Mesenchymal stem cell (in vitro differentiated cells and primary cell): Measurements from ENCODE around the gene TXLNA.

ENCODE experiments used
- DNase-seq: peaks from one replicate; pipeline ENCODE4 v3.0.0-alpha.2; 2013
- H2AFZ ChIP-seq: one replicate; pipeline ENCODE4 v1.6.1; 2013; ENCODE audit warnings: low read depth, mild to moderate bottlenecking, control low read depth, inconsistent platforms, low read length, moderate library complexity
- H2AK5ac ChIP-seq: 2 replicates; pipeline ENCODE4 v1.6.1; 2013; ENCODE audit warnings: low read length, moderate library complexity, mild to moderate bottlenecking, inconsistent platforms; ENCODE audit not compliant: severe bottlenecking
- H2BK120ac ChIP-seq: one replicate; pipeline ENCODE4 v1.6.1; 2013; ENCODE audit warnings: low read depth, mild to moderate bottlenecking, inconsistent platforms, low read length, moderate library complexity
- H2BK12ac ChIP-seq, 2 experiments: one replicate each; pipeline ENCODE4 v1.6.1; 2013; ENCODE audit warnings: inconsistent platforms in 2 of 2, low read length in 2 of 2, mild to moderate bottlenecking in 2 of 2, moderate library complexity in 2 of 2, control low read depth in 1 of 2
- H2BK15ac ChIP-seq: one replicate; pipeline ENCODE4 v1.6.1; 2013; ENCODE audit warnings: mild to moderate bottlenecking, low read depth, inconsistent platforms; ENCODE audit not compliant: poor library complexity, severe bottlenecking
- H2BK5ac ChIP-seq: 2 replicates; pipeline ENCODE4 v1.6.1; 2013; ENCODE audit warnings: low read depth, mild to moderate bottlenecking, low read length, control low read depth, inconsistent platforms; ENCODE audit not compliant: poor library complexity, severe bottlenecking
- H3K14ac ChIP-seq, 2 experiments: one replicate each; pipeline ENCODE4 v1.6.1; 2013; ENCODE audit warnings: inconsistent platforms in 2 of 2, low read length in 2 of 2, control low read depth in 1 of 2, mild to moderate bottlenecking in 1 of 2, moderate library complexity in 1 of 2
- H3K18ac ChIP-seq, 2 experiments: one replicate each; pipeline ENCODE4 v1.6.1; 2013; ENCODE audit warnings: inconsistent platforms in 2 of 2, low read length in 2 of 2, control low read depth in 1 of 2, low read depth in 1 of 2, mild to moderate bottlenecking in 1 of 2
- H3K23ac ChIP-seq, 2 experiments: one replicate each; pipeline ENCODE4 v1.6.1; 2013; ENCODE audit warnings: inconsistent platforms in 2 of 2, low read length in 2 of 2, mild to moderate bottlenecking in 2 of 2, moderate library complexity in 2 of 2, control low read depth in 1 of 2
- H3K27ac ChIP-seq: 2 replicates; pipeline ENCODE4 v1.5.1; 2013; ENCODE audit warnings: mild to moderate bottlenecking, moderate library complexity, low read length, control low read depth, inconsistent platforms; ENCODE audit not compliant: poor library complexity, severe bottlenecking
- H3K27me3 ChIP-seq, 2 experiments: 2 replicates each; pipeline versions ENCODE4 v1.6.1 to v1.7.0; 2013; ENCODE audit warnings: low read length in 2 of 2, mild to moderate bottlenecking in 2 of 2, moderate library complexity in 2 of 2, control low read depth in 1 of 2, inconsistent platforms in 1 of 2; ENCODE audit not compliant: control insufficient read depth in 1 of 2, insufficient read depth in 1 of 2
- H3K36me3 ChIP-seq, 2 experiments: 2 replicates each; pipeline versions ENCODE4 v1.6.1 to v1.7.0; 2013; ENCODE audit warnings: low read length in 2 of 2, control low read depth in 1 of 2, inconsistent platforms in 1 of 2, low read depth in 1 of 2, mild to moderate bottlenecking in 1 of 2; ENCODE audit not compliant: insufficient read depth in 2 of 2, control insufficient read depth in 1 of 2
- H3K4ac ChIP-seq, 2 experiments: one replicate each; pipeline ENCODE4 v1.6.1; 2013; ENCODE audit warnings: inconsistent platforms in 2 of 2, low read length in 2 of 2, mild to moderate bottlenecking in 2 of 2, moderate library complexity in 2 of 2, control low read depth in 1 of 2, low read depth in 1 of 2
- H3K4me1 ChIP-seq: 2 replicates; pipeline ENCODE4 v1.6.1; 2013; ENCODE audit warnings: low read depth, low read length, control low read depth; ENCODE audit not compliant: control insufficient read depth, insufficient read depth
- H3K4me2 ChIP-seq: 2 replicates; pipeline ENCODE4 v1.6.1; 2013; ENCODE audit warnings: low read length, mild to moderate bottlenecking, inconsistent platforms; ENCODE audit not compliant: poor library complexity, severe bottlenecking
- H3K4me3 ChIP-seq, 2 experiments: 2 replicates each; pipeline versions ENCODE4 v1.5.1 to v1.7.0; 2013; ENCODE audit warnings: low read length in 2 of 2, mild to moderate bottlenecking in 2 of 2, control low read depth in 1 of 2, low read depth in 1 of 2; ENCODE audit not compliant: insufficient read depth in 1 of 2
- H3K79me1 ChIP-seq: replicated peaks from 2 replicates; pipeline ENCODE4 v1.6.1; 2013; ENCODE audit warnings: mild to moderate bottlenecking, control low read depth, low read length, inconsistent platforms; ENCODE audit not compliant: poor library complexity, severe bottlenecking
- H3K9ac ChIP-seq: 2 replicates; pipeline ENCODE4 v1.7.0; 2013; ENCODE audit warnings: mild to moderate bottlenecking, low read length, moderate library complexity
- H3K9me3 ChIP-seq: 2 replicates; pipeline ENCODE4 v1.7.0; 2013; ENCODE audit warnings: mild to moderate bottlenecking, low read length; ENCODE audit not compliant: control insufficient read depth
- H4K8ac ChIP-seq: one replicate; pipeline ENCODE4 v1.6.1; 2013; ENCODE audit warnings: inconsistent platforms, mild to moderate bottlenecking, low read length, moderate library complexity
- H4K91ac ChIP-seq: one replicate; pipeline ENCODE4 v1.6.1; 2013; ENCODE audit warnings: mild to moderate bottlenecking, low read length, inconsistent platforms
- WGBS: methylation state at CpG from one replicate; pipeline ENCODE4 v1.1.7; 2013; ENCODE audit warnings: mixed read lengths; 5-methylcytosine and 5-hydroxymethylcytosine counted together

Gene TXLNA

GRCh38 chr1:32195972-32196823 is 16.7 kb downstream of the TXLNA start:
- no peak overlapping the region for H3K4ac ChIP-seq
- no peak overlapping the region for H3K18ac ChIP-seq

GRCh38 chr1:32197074-32197473 is 17.6 kb downstream of the TXLNA start:
- Histone ChIP-seq H3K9ac (no peak overlapping the region), H3K27me3 (no peaks in the 10 kb centered on the region), H2AK5ac (no peak overlapping the region), H4K8ac (no peak overlapping the region), H2BK120ac (no peak overlapping the region), H3K18ac (no peak overlapping the region), H3K79me1 (peaks cover 14% of the 10 kb centered on the region), H3K4me2 (no peak overlapping the region), H3K4me1 (peaks cover 30% of the 10 kb centered on the region), H3K14ac (no peak overlapping the region), H2AFZ (no peak overlapping the region), H3K23ac (no peak overlapping the region), H4K91ac (no peak overlapping the region), H3K36me3 (peaks cover 59 to 66% of the 10 kb centered on the region in 2 experiments), H3K4ac (no peak overlapping the region), H2BK12ac (no peak overlapping the region), H3K27ac (no peak overlapping the region), H3K4me3 (no peak overlapping the region), H3K9me3 (no peaks in the 10 kb centered on the region), H2BK15ac (no peak overlapping the region), H2BK5ac (no peak overlapping the region)
- 100% methylated on average over 1 of the region's 1 CpG for WGBS
- DNase-seq, result no peak

More at GRCh38 chr1:32195972-32196823, 16.7 kb downstream of the TXLNA start:
- Histone ChIP-seq H3K23ac (no peak overlapping the region), H3K4me2 (no peak overlapping the region), H2AFZ (no peak overlapping the region), H2BK12ac (no peak overlapping the region), H3K14ac (no peak overlapping the region), H3K27ac (no peak overlapping the region), H3K9ac (no peak overlapping the region), H3K27me3 (no peaks in the 10 kb centered on the region), H4K91ac (no peak overlapping the region), H4K8ac (no peak overlapping the region), H3K9me3 (no peaks in the 10 kb centered on the region), H2BK15ac (no peak overlapping the region), H3K36me3 (peaks cover 68 to 75% of the 10 kb centered on the region in 2 experiments), H2AK5ac (no peak overlapping the region), H3K4me3 (no peak overlapping the region), H2BK120ac (no peak overlapping the region), H3K79me1 (peaks cover 17% of the 10 kb centered on the region), H2BK5ac (no peak overlapping the region), H3K4me1 (peaks cover 23% of the 10 kb centered on the region)
- no peak for DNase-seq

GRCh38 chr1:32197837-32198236 is 18.4 kb downstream of the TXLNA start:
- H3K18ac ChIP-seq, result no peak overlapping the region

GRCh38 chr1:32198237-32199042 is 19.0 kb downstream of the TXLNA start:
- Histone ChIP-seq H3K27me3 (no peaks in the 10 kb centered on the region), H3K9me3 (no peaks in the 10 kb centered on the region), H3K27ac (no peak overlapping the region), H4K8ac (no peak overlapping the region), H3K4me1 (peaks cover 30% of the 10 kb centered on the region), H4K91ac (no peak overlapping the region), H3K18ac (no peak overlapping the region), H3K79me1 (peaks cover 6% of the 10 kb centered on the region), H3K9ac (no peak overlapping the region), H3K36me3 (peaks cover 47 to 52% of the 10 kb centered on the region in 2 experiments), H2AFZ (no peak overlapping the region), H3K4ac (no peak overlapping the region), H2BK120ac (no peak overlapping the region), H3K14ac (no peak overlapping the region), H3K4me2 (no peak overlapping the region), H3K23ac (no peak overlapping the region), H2BK15ac (no peak overlapping the region), H2BK12ac (no peak overlapping the region), H2AK5ac (no peak overlapping the region), H2BK5ac (no peak overlapping the region), H3K4me3 (no peak overlapping the region)
- WGBS, result 97% methylated on average over 3 of the region's 3 CpGs
- DNase-seq, result no peak

More at GRCh38 chr1:32197837-32198236, 18.4 kb downstream of the TXLNA start:
- H3K23ac ChIP-seq, result no peak overlapping the region
- H3K36me3 ChIP-seq, result peaks cover 52 to 58% of the 10 kb centered on the region in 2 experiments
- no peak overlapping the region for H2BK120ac ChIP-seq
- no peak overlapping the region for H2BK12ac ChIP-seq
- H4K8ac ChIP-seq, result no peak overlapping the region
- H3K4ac ChIP-seq, result no peak overlapping the region
- no peaks in the 10 kb centered on the region for H3K9me3 ChIP-seq
- H2BK5ac ChIP-seq, result no peak overlapping the region
- no peak overlapping the region for H3K4me3 ChIP-seq
- no peak overlapping the region for H4K91ac ChIP-seq
- H3K9ac ChIP-seq, result no peak overlapping the region
- no peak overlapping the region for H2AK5ac ChIP-seq
- H3K27me3 ChIP-seq, result no peaks in the 10 kb centered on the region
- 79% methylated on average over 5 of the region's 6 CpGs for WGBS
- H3K14ac ChIP-seq, result no peak overlapping the region
- no peak overlapping the region for H2BK15ac ChIP-seq
- DNase-seq, result no peak
- H2AFZ ChIP-seq, result no peak overlapping the region
- no peak overlapping the region for H3K27ac ChIP-seq
- peaks cover 10% of the 10 kb centered on the region for H3K79me1 ChIP-seq
- peaks cover 30% of the 10 kb centered on the region for H3K4me1 ChIP-seq
- no peak overlapping the region for H3K4me2 ChIP-seq
